MM.1S (cell line): ENCODE results near the gene LIMS3.
"Not testable (repeated sequence)": the region's sequence is repeated elsewhere in the genome, so short reads cannot be mapped to it uniquely, and the experiment has no call there.

ENCODE experiments used
- DNase-seq: peaks from one replicate; pipeline ENCODE4 v3.0.0-alpha.2; 2015
- H2AFZ ChIP-seq: fragments of 300-600 bp; sonication (generic); 2 replicates; pipeline ENCODE4 v1.6.0; 2016; ENCODE audit warnings: antibody characterized with exemption, low read length
- H3F3A ChIP-seq: fragments of 300-600 bp; sonication (generic); 2 replicates; pipeline ENCODE4 v1.6.1; 2016; ENCODE audit warnings: mild to moderate bottlenecking, antibody characterized with exemption, low read length, moderate library complexity, mixed read lengths; ENCODE audit not compliant: insufficient read depth
- H3K27ac ChIP-seq: fragments of 300-600 bp; sonication (generic); 2 replicates; pipeline ENCODE4 v1.5.1; 2016; ENCODE audit warnings: mild to moderate bottlenecking, low read length
- H3K27me3 ChIP-seq: fragments of 300-600 bp; sonication (generic); replicated peaks from 2 replicates; pipeline ENCODE4 v1.6.0; 2016; ENCODE audit warnings: low read length; ENCODE audit not compliant: insufficient read depth
- H3K36me3 ChIP-seq: fragments of 300-600 bp; sonication (generic); replicated peaks from 2 replicates; pipeline ENCODE4 v1.6.1; 2016; ENCODE audit warnings: mild to moderate bottlenecking, low read length, mixed read lengths; ENCODE audit not compliant: insufficient read depth
- H3K4me1 ChIP-seq: fragments of 300-600 bp; sonication (generic); 2 replicates; pipeline ENCODE4 v1.6.1; 2016; ENCODE audit warnings: low read length, mixed read lengths
- H3K4me2 ChIP-seq: fragments of 300-600 bp; sonication (generic); 2 replicates; pipeline ENCODE4 v1.6.0; 2016; ENCODE audit warnings: low read depth, low read length
- H3K4me3 ChIP-seq: fragments of 300-600 bp; sonication (generic); 2 replicates; pipeline ENCODE4 v1.5.1; 2016; ENCODE audit warnings: low read length, mixed read lengths
- H3K79me2 ChIP-seq: fragments of 300-600 bp; sonication (generic); 2 replicates; pipeline ENCODE4 v1.6.1; 2016; ENCODE audit warnings: mixed run types, low read length, mixed read lengths
- H3K9ac ChIP-seq: fragments of 300-600 bp; sonication (generic); 2 replicates; pipeline ENCODE4 v1.6.1; 2016; ENCODE audit warnings: low read length, mixed read lengths
- H3K9me2 ChIP-seq: fragments of 300-600 bp; sonication (generic); replicated peaks from 2 replicates; pipeline ENCODE4 v1.6.1; 2016; ENCODE audit warnings: mild to moderate bottlenecking, low read length, mixed read lengths; ENCODE audit not compliant: insufficient read depth
- H3K9me3 ChIP-seq: fragments of 300-600 bp; sonication (generic); replicated peaks from 2 replicates; pipeline ENCODE4 v1.6.1; 2016; ENCODE audit warnings: mild to moderate bottlenecking, low read length, mixed read lengths; ENCODE audit not compliant: insufficient read depth
- H4K20me1 ChIP-seq: fragments of 300-600 bp; sonication (generic); 2 replicates; pipeline ENCODE4 v1.6.1; 2016; ENCODE audit warnings: mild to moderate bottlenecking, low read length, moderate library complexity, mixed read lengths; ENCODE audit not compliant: insufficient read depth

LIMS3 gene, protein sequence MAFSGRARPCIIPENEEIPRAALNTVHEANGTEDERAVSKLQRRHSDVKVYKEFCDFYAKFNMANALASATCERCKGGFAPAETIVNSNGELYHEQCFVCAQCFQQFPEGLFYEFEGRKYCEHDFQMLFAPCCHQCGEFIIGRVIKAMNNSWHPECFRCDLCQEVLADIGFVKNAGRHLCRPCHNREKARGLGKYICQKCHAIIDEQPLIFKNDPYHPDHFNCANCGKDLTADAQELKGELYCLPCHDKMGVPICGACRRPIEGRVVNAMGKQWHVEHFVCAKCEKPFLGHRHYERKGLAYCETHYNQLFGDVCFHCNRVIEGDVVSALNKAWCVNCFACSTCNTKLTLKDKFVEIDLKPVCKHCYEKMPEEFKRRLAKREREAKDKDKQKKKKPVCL

DNA sequence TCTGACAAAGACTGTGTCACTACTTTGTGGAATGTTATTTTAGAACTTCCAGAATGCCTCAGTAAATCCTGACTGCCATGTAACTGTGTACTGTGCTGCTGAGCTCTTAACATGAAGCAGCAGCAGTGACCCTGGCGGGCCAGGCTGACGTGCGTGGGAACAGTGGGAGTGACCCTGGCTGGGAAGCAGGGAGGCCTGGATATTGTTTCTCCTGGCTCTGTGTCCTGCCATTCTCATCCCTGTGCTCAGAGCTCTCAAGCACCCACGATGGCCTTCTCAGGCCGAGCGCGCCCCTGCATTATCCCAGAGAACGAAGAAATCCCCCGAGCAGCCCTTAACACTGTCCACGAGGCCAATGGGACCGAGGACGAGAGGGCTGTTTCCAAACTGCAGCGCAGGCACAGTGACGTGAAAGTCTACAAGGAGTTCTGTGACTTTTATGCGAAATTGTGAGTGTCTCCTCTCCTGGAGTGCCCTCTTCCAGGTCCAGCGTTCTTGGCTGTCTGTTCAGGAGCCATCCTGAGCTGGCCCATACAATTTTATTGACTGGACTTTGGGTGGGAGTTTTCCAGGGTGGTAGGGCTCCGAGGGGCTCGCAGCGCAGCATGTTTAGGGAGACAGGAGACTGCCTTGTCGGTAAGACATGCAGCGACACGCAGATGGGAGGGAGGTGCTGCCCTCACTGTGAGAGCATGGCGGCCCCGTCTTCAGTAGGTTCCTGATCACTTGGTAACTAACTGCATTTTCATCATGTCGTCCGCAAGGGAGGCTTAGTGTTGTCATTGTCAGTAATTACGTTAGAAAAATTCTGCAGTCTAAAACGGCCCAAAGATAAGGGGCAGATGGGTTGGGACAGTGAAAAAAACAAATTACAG lies at the start of gene LIMS3:
TSS of gene LIMS3 (plus strand) at position 227 of the 875 bp plus-strand sequence. CDS start at position 268, 41 bp downstream.
- not testable (repeated sequence) for H3K4me2 ChIP-seq, H3K27ac ChIP-seq, DNase-seq, H3K9me3 ChIP-seq, H3K27me3 ChIP-seq, H2AFZ ChIP-seq, H3F3A ChIP-seq, H3K36me3 ChIP-seq, H3K9me2 ChIP-seq, H3K79me2 ChIP-seq, H3K9ac ChIP-seq, H3K4me3 ChIP-seq, H4K20me1 ChIP-seq, H3K4me1 ChIP-seq

DNA sequence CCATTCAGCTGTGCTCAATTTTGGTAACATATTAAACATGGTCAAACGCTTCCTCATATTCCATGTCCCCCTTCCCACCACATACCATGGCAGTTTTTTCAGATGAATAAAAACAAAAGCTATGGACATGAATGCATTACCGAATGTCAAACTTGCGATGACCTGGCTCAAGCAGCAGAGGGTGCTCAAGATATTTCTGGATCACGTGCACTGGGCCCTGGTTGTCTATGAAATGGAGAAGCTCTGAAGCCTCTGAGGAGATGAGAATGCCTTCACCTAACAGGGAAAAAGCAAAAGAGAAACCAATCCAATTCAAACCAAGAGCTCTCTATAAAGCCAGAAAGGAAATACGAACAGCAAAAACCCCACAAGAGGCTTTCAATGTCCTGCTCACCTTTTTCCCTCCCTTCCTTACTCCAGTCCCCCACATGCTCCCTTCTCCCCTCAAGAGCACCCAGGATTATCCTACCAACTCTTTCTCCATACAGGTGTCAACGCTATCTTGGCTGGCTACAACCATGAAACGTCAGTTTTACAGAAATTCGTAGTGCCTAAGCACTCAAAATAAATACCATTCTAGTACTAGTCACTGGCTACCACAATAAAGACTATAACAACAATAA lies 27.2 kb upstream of the LIMS3 start:
- not testable (repeated sequence) for H3K9me2 ChIP-seq, H4K20me1 ChIP-seq, H3K9me3 ChIP-seq, DNase-seq, H3K4me3 ChIP-seq, H3K9ac ChIP-seq, H3K27me3 ChIP-seq, H2AFZ ChIP-seq, H3K4me1 ChIP-seq, H3K27ac ChIP-seq, H3K36me3 ChIP-seq, H3K4me2 ChIP-seq, H3F3A ChIP-seq, H3K79me2 ChIP-seq

DNA sequence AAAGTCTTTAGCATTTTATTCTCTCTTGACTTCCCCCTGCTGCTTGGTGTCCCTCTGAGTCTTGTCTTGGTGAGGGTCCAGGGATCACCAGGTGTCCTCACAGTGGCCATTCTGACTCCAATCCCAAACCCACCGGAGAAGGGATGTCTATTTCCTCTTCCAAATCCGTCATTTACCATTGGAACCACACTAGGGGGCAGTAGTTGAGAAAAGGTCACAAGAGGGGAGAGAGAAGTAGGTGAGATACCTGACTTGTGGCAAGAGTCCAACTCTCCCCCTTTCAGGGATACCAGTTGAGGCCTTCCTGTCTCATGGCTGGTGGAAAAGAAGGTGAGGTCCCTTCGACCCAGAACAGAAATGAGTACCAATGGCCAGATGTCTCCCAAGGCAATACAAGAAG lies 21.9 kb upstream of the LIMS3 start:
- H3K36me3 ChIP-seq, H3K79me2 ChIP-seq, DNase-seq, H3K9ac ChIP-seq, H3F3A ChIP-seq, H4K20me1 ChIP-seq, H2AFZ ChIP-seq, H3K9me3 ChIP-seq, H3K4me1 ChIP-seq, H3K9me2 ChIP-seq, H3K4me2 ChIP-seq, H3K4me3 ChIP-seq, H3K27ac ChIP-seq, H3K27me3 ChIP-seq: not testable (repeated sequence)

DNA sequence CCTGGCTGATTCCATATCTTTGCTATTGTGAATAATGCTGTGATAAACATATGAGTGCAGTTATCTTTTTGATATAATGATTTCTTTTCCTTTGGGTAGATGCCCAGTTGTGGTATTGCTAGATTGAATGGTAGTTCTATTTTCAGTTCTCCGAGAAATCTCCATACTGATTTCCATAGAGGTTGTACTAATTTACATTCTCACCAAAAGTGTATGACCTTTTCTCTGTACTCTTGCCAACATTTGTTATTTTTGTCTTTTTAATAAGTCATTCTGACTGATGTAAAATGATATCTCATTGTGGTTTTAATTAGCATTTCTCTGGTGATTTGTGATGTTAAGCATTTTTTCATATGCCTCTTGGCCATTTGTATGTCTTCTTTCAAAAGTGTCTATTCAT lies 16.4 kb upstream of the LIMS3 start:
- not testable (repeated sequence) for H3K9me2 ChIP-seq, H3K9me3 ChIP-seq, H3K27ac ChIP-seq, H2AFZ ChIP-seq, H3K4me2 ChIP-seq, H3K9ac ChIP-seq, H3K4me1 ChIP-seq, H3K36me3 ChIP-seq, H3K27me3 ChIP-seq, DNase-seq, H4K20me1 ChIP-seq, H3F3A ChIP-seq, H3K4me3 ChIP-seq, H3K79me2 ChIP-seq

DNA sequence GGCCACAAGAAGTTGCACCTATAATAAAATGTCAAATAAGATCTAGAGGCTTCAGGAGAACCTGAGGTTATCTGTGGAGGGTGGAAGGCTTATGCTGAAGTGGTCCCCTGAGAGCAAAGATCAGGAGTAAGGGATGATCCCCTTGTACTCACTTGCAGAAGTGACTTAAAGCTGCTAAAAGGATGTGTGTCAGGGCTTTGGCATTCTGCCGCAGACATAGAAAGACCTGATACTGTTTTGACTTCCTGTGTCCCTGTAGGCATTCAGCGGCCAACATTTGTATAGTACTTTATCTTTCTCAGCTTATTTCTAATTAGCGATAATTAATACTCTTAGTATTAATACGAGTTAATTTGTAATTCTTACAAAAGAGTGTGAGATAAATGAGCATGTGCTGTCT lies 10.1 kb upstream of the LIMS3 start:
- not testable (repeated sequence) for H3F3A ChIP-seq, DNase-seq, H3K4me1 ChIP-seq, H3K9me3 ChIP-seq, H2AFZ ChIP-seq, H3K27ac ChIP-seq, H3K36me3 ChIP-seq, H3K79me2 ChIP-seq, H4K20me1 ChIP-seq, H3K9ac ChIP-seq, H3K4me3 ChIP-seq, H3K9me2 ChIP-seq, H3K27me3 ChIP-seq, H3K4me2 ChIP-seq

DNA sequence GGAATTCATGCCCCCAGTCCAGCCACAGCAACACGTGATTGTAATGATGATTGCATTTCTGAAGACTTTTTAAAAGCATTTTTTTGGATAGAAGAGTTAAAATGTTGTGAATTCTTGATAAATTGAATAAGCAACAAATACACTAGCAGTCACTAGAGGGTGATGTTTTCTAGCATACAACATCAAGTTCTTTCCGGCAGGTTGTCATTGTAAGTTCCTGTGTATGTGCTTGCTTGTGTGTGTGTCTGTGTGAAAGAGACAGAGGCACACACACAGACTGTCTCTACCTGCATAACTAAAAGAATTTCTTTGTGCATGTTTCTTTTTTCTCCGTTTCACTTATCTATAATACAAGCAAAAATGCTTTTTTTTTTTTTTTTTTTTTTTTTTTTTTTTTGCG lies 8.6 kb upstream of the LIMS3 start:
- H4K20me1 ChIP-seq, H3K79me2 ChIP-seq, H3K9me3 ChIP-seq, H3K9me2 ChIP-seq, H3K4me2 ChIP-seq, H2AFZ ChIP-seq, H3K27me3 ChIP-seq, H3K9ac ChIP-seq, H3K27ac ChIP-seq, H3F3A ChIP-seq, H3K4me3 ChIP-seq, H3K4me1 ChIP-seq, DNase-seq, H3K36me3 ChIP-seq: not testable (repeated sequence)

DNA sequence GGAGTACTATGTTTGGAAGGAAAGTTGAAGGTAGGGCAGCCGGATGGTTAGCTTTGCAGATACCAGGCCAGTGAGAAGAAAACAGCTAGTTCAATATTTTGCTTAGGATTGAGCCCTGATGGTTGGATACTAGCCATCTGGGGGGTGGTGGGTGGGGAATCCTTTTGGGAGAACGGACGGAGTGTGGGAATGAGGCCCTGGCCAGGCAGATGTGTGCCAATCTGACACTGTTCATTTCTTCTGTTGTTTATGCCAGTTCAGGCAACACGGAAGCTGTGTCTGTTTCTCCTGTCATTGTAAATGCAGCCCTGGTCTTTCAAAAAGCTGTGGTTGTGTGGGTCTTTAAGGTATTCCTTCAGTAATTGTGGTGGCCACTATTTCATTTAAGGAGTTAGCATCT lies 7.5 kb upstream of the LIMS3 start:
- H3K27ac ChIP-seq, H2AFZ ChIP-seq, H3K9ac ChIP-seq, H4K20me1 ChIP-seq, H3K4me1 ChIP-seq, H3K4me2 ChIP-seq, H3K36me3 ChIP-seq, H3K79me2 ChIP-seq, DNase-seq, H3K9me2 ChIP-seq, H3F3A ChIP-seq, H3K27me3 ChIP-seq, H3K4me3 ChIP-seq, H3K9me3 ChIP-seq: not testable (repeated sequence)
